Stimulated activated naive CD4-positive, alpha-beta T cell (primary cell): ENCODE data around the gene IGF1.
"Not testable (repeated sequence)": the region's sequence is repeated elsewhere in the genome, so short reads cannot be mapped to it uniquely, and the experiment has no call there.

Experiments used
- DNase-seq, 6 experiments: peaks; one replicate each; lab custom pipeline; 2025; lab: John Stamatoyannopoulos, UW

The IGF1 gene

DNA sequence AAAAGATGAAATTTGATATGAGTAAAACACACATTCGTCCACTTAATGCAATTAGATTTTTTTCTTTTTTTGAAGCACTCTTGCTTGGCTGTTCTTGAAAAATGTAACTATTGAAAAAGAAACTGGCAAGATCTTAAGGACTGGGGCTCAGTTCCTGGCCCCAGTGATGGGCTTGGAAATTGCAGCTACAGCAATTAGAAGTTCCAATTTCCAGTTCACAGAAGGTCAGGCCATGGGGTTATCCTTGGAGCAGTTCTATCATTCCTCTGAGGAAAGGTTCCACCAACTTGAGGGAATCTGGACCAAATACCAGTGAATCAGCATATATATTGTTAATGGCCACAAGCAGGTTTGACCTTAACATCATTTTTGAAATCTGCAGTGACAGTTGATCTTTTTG is 18.9 kb downstream of the IGF1 start:
- no peak for DNase-seq

GRCh38 chr12:102459314-102459713 is 21.0 kb downstream of the IGF1 start:
- DNase-seq = no peak

GRCh38 chr12:102454808-102455760 is 25.3 kb downstream of the IGF1 start:
- no peak for DNase-seq

DNA sequence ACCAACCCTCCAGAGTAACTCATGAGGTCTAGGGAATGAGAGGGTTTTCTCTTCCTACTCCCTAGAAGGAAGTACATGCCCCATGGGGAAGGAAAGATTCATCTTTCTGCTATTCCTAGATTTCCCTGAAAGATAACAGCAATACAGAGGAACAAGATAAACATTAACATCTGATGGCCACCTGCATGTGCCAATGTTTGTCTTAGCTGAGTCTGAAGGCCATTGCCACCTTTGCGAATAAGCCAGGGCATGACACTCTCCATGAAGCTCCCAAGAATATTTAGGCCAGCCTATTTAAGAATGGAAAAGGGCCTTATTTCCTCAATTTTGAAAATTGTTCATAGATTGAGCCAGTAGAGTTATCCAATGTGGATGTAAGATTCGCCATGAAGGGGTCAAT is 26.0 kb downstream of the IGF1 start:
- DNase-seq = no peak

DNA sequence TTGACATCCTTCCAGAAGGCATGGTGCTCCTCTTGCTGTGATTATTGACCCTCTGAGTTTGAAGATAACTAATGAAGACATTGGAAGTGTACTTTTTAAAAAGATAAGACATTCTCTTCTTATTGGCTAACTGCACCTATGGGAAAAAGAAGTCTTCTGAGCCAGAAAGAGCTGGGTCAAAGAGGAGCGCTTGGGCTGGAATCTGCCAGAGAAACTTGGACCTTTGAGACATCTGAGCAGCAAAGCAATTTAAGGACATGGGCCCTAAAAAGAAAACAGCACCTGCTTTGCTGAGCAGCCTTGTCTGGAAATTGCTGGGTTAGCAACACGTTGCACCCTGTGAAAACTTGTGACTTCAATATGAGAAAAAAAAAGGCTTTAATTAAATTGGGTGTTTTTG is 27.8 kb downstream of the IGF1 start:
- DNase-seq = no peak

DNA sequence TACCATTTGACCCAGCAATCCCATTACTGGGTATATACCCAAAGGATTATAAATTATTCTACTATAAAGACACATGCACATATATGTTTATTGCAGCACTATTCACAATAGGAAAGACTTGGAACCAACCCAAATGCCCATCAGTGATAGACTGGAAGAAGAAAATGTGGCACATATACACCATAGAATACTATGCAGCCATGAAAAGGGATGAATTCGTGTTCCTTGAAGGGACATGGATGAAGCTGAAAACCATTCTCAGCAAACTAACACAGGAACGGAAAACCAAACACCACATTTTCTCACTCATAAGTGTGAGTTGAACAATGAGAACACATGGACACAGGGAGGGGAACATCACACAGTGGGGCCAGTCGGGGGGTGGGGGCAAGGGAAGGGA is 31.3 kb downstream of the IGF1 start:
- not testable (repeated sequence) for DNase-seq

DNA sequence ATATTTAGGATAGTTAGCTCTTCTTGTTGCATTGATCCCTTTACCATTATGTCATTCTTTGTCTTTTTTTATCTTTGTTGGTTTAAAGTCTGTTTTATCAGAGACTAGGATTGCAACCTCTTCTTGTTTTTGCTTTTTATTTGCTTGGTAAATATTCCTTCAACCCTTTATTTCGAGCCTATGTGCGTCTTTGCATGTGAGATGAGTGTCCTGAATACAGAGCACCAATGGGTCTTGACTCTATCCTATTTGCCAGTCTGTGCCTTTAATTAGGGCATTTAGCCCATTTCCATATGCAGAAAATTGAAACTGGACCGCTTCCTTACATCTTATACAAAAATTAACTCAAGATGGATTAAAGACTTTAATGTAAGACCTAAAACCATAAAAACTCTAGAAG is 32.9 kb downstream of the IGF1 start:
- not testable (repeated sequence) for DNase-seq

GRCh38 chr12:102444707-102445106 is 35.7 kb downstream of the IGF1 start:
- DNase-seq = no peak

DNA sequence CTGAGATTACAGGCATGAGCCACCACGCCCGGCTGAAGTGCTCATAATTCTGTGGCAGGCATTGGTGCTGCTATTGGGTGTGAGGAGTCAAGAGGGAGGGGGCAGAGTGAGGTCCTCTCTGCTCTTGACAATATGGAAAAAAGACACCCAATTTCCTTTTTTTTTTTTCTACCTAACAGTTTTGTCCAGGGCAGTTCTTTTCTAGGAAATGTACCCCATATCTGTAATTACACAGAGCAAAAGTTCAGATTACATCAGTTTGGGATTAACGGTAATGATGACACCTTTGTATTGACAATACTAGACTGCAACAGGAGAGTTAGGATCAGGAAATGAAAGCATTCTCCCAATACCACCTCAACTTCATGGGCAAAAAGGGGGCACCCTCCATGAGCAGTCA is 36.3 kb downstream of the IGF1 start:
- DNase-seq = no peak

- DNase-seq = no peak
Observed at GRCh38 chr12:102441077-102441596, 39.2 kb downstream of the IGF1 start.

- no peak for DNase-seq
Observed at GRCh38 chr12:102439426-102440405, 40.6 kb downstream of the IGF1 start.

GRCh38 chr12:102438827-102439210 is 41.5 kb downstream of the IGF1 start:
- DNase-seq = no peak

DNA sequence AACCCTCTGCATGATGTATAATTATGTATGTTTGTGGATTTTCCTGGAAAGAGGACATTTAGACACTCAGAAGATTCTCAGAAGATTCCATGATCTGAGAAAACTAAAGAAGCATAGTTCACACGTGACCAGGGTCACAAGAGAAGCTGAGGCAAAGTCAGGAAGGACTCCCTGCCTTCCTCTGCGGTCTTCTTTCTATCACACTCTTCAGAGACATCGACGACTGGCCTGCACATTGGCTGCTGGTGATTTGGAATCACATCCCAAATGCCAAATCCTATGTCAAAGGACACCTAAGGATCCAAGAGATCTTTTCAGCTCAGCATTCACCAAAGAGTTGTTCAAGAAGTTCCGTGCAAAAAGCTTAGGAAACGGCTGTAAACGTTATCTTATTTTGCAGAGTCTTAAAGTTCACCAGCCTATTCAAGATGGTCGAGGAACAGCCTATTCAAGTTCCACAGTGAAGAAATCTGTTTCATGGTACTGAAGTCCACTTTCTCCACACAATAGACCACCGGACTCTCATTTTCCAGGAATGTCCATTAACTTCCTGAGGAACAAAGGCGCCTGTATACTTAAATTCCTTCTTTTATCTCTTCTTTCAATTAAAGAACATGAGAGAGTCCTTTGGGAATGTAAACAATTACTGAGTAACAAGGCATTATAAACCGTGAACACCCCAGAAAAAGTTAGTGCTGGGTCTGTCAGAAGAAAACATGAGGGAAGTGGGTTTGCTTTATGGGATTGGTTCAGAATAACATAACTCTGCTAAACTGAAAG is 42.1 kb downstream of the IGF1 start:
- no peak for DNase-seq

GRCh38 chr12:102437511-102437910 is 42.9 kb downstream of the IGF1 start:
- DNase-seq = no peak

DNA sequence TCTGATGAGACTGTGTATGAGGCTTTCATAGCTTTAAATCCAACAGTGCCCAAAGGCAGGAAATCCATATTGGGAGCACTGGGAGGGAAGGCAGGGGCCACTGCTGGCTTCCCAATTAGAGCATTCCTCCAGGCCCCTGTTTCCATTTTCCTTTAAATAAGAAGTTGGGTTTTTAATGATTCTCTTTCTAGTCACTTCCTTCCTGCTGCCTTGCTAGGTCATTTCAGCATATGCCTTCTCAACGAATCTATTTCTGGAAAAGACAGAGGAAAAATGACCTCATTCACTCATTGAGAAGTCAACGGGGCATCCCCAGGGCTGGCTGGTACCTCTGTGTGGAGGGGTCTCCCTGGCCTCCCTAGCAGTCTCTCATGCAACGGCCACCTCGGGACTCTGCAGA is 43.5 kb downstream of the IGF1 start:
- DNase-seq = no peak

DNA sequence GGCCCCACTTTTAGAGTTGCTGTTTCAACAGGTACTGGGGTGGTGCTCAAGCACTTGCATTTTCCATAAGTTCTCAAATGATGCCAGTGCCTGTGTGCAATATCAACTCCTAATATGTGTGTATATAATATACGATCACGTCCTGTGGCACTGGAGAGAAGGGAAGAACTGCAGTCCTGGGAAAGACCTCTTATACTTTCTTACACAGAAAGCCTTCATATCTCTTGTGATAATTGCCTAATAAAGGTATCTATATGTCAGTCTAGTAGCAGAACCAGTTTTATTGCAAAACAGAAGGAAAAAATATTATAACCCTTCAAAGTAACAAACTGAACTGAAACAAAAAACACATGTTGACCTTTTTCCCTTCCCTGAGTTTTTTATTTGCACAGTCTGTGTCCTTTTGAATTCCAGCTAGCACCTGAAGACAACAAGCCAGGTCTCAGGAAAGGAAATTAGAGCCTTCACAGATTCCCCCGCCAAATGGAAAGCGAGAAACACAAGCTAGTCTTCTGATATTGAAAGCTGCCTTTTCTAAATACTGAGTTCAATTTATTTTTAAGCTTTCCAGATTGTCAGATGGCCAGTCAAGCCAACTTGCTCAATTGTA is 44.4 kb downstream of the IGF1 start:
- no peak for DNase-seq

GRCh38 chr12:102433304-102433703 is 47.1 kb downstream of the IGF1 start:
- DNase-seq = no peak

DNA sequence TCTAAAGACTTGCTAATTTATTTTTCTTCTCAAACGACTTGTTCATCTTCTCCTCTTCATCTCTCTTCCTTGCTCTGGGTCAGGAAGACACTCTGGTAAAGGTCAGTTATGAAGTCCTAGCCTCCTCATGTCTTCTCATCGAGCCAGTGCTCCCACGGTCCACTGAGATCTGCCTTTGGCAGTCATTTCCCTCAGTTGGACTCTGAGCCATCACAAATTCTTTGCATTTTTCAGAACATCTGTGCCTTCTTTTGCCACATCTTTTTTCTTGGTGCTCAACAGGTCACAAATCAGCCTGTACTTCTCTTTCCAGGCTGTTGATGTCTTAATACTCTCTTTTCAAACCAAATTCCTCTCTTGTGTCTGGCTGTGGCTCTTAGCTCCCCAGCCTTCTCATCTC is 49.7 kb downstream of the IGF1 start:
- DNase-seq = no peak

- no peak for DNase-seq
Observed at GRCh38 chr12:102429211-102430154, 50.9 kb downstream of the IGF1 start.

- no peak for DNase-seq
Observed at GRCh38 chr12:102427543-102427941, 52.8 kb downstream of the IGF1 start.
